Ishikawa (cell line): Measurements from ENCODE around the gene ACTBL2.

Source experiments
- CEBPB ChIP-seq: IDR thresholded peaks from 2 replicates; pipeline ENCODE4 v1.6.1; 2012
- CREB1 ChIP-seq: IDR thresholded peaks from 2 replicates; pipeline ENCODE4 v1.6.1; 2012; ENCODE audit warnings: low read depth
- EGR1 ChIP-seq: IDR thresholded peaks from 2 replicates; pipeline ENCODE4 v1.6.1; 2012
- EP300 ChIP-seq: IDR thresholded peaks from 2 replicates; pipeline ENCODE4 v1.6.1; 2012; ENCODE audit warnings: borderline replicate concordance
- FOXM1 ChIP-seq: IDR thresholded peaks from 2 replicates; pipeline ENCODE4 v1.6.1; 2012; ENCODE audit warnings: low read depth, borderline replicate concordance
- MAX ChIP-seq: IDR thresholded peaks from 2 replicates; pipeline ENCODE4 v1.6.1; 2012
- NFIC ChIP-seq: IDR thresholded peaks from 2 replicates; pipeline ENCODE4 v1.6.1; 2012
- RAD21 ChIP-seq: IDR thresholded peaks from 2 replicates; pipeline ENCODE4 v1.6.1; 2012; ENCODE audit warnings: low read depth
- TAF1 ChIP-seq: IDR thresholded peaks from 2 replicates; pipeline ENCODE4 v1.6.1; 2012; ENCODE audit warnings: low read depth, mild to moderate bottlenecking
- TCF12 ChIP-seq: IDR thresholded peaks from 2 replicates; pipeline ENCODE4 v1.6.1; 2012; ENCODE audit warnings: low read depth
- TEAD4 ChIP-seq: IDR thresholded peaks from 2 replicates; pipeline ENCODE4 v1.6.1; 2012
- YY1 ChIP-seq: IDR thresholded peaks from 2 replicates; pipeline ENCODE4 v1.6.1; 2012; ENCODE audit warnings: low read depth
- ZBTB7A ChIP-seq: IDR thresholded peaks from 2 replicates; pipeline ENCODE4 v1.6.1; 2012; ENCODE audit warnings: low read depth
- TF ChIP-seq, protein P1 (sequence below): IDR thresholded peaks from 2 replicates; pipeline ENCODE4 v1.6.1; 2012
- TF ChIP-seq, protein P2 (sequence below): IDR thresholded peaks from 2 replicates; pipeline ENCODE4 v1.6.1; 2012; ENCODE audit warnings: low read depth, mild to moderate bottlenecking

The ACTBL2 gene

GRCh38 chr5:57482671-57483106 is at the start of gene ACTBL2:
Gene ACTBL2, minus strand, starts transcription at chr5:57482811. Its CDS starts 104 bp downstream, at chr5:57482707.
- TF ChIP-seq CEBPB (no peak), MAX (no peak), RAD21 (no peak), TEAD4 (peak; percentile 75), EP300 (peak; percentile 84), TCF12 (peak; percentile 75), ZBTB7A (no peak), FOXM1 (peak; percentile 55; the same call in 1 of the 2 replicates), CREB1 (peak; percentile 48; the same call in 1 of the 2 replicates), TAF1 (no peak), EGR1 (no peak), NFIC (peak; percentile 64), YY1 (no peak)
- TF ChIP-seq, protein P1, sequence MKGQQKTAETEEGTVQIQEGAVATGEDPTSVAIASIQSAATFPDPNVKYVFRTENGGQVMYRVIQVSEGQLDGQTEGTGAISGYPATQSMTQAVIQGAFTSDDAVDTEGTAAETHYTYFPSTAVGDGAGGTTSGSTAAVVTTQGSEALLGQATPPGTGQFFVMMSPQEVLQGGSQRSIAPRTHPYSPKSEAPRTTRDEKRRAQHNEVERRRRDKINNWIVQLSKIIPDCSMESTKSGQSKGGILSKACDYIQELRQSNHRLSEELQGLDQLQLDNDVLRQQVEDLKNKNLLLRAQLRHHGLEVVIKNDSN: no peak
- TF ChIP-seq, protein P2, sequence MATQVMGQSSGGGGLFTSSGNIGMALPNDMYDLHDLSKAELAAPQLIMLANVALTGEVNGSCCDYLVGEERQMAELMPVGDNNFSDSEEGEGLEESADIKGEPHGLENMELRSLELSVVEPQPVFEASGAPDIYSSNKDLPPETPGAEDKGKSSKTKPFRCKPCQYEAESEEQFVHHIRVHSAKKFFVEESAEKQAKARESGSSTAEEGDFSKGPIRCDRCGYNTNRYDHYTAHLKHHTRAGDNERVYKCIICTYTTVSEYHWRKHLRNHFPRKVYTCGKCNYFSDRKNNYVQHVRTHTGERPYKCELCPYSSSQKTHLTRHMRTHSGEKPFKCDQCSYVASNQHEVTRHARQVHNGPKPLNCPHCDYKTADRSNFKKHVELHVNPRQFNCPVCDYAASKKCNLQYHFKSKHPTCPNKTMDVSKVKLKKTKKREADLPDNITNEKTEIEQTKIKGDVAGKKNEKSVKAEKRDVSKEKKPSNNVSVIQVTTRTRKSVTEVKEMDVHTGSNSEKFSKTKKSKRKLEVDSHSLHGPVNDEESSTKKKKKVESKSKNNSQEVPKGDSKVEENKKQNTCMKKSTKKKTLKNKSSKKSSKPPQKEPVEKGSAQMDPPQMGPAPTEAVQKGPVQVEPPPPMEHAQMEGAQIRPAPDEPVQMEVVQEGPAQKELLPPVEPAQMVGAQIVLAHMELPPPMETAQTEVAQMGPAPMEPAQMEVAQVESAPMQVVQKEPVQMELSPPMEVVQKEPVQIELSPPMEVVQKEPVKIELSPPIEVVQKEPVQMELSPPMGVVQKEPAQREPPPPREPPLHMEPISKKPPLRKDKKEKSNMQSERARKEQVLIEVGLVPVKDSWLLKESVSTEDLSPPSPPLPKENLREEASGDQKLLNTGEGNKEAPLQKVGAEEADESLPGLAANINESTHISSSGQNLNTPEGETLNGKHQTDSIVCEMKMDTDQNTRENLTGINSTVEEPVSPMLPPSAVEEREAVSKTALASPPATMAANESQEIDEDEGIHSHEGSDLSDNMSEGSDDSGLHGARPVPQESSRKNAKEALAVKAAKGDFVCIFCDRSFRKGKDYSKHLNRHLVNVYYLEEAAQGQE: no peak

DNA sequence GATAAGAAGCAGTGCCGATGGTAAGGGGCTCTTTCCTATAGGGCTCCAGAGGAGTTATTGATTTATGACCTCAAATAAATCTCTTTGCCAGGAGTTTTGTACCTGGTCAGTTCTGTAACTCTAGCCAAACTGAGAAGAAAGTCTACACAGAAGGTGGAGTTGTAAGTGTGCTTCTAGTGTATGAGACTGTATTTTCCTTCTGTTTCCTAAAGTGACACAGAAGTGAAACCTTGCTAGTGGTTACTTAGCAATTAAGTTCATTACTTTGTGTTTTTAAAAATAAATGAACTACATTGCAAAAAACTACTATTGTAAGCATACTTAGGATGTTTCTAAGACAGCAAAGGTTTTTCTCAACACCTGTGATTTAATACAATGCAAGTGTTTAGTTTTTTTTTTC is 48.7 kb upstream of the ACTBL2 start:
- TF ChIP-seq, protein P2: no peak
- TF ChIP-seq CEBPB (no peak), EP300 (no peak), EGR1 (no peak), TCF12 (no peak), CREB1 (no peak), MAX (no peak)

GRCh38 chr5:57529864-57530263 is 47.3 kb upstream of the ACTBL2 start:
- TF ChIP-seq CREB1: no peak
- no peak for TF ChIP-seq YY1
- TF ChIP-seq CEBPB: no peak
- TF ChIP-seq, protein P1: no peak

GRCh38 chr5:57527870-57528269 is 45.3 kb upstream of the ACTBL2 start:
- TF ChIP-seq TCF12 (no peak), CEBPB (no peak), TEAD4 (no peak), FOXM1 (no peak), ZBTB7A (no peak), EP300 (no peak)
- TF ChIP-seq, protein P2: no peak

GRCh38 chr5:57524348-57525060 is 41.9 kb upstream of the ACTBL2 start:
- no peak for TF ChIP-seq CREB1
- no peak for TF ChIP-seq TCF12
- TF ChIP-seq MAX: no peak
- no peak for TF ChIP-seq FOXM1
- no peak for TF ChIP-seq YY1
- TF ChIP-seq, protein P2: no peak
- TF ChIP-seq EGR1: no peak
- TF ChIP-seq TEAD4: no peak
- TF ChIP-seq CEBPB: no peak
